Activated B cell treated with CpG ODN at 0.5 μM for 24 hours (primary cell): ENCODE measurements around the gene TBX10. TPM values are rescaled to one million over a fixed set of nuclear protein-coding genes. Genes with fewer than 3 reads are reported as not detected.

Experiments
- ATAC-seq: fragments of 200-7000 bp; cut with Tn5 transposase; one replicate; pipeline ENCODE4 v1.10.0; 2021; ENCODE audit warnings: low read depth, mild to moderate bottlenecking, moderate library complexity
- CTCF ChIA-PET: fragments of 350-600 bp; sonication (Branson Sonifier 250); formaldehyde crosslinking; loops from one replicate; lab custom pipeline; 2021; ENCODE audit warnings: antibody characterized with exemption; lab: Charles Lee
- POLR2A ChIA-PET: fragments of 350-600 bp; sonication (Branson Sonifier 250); formaldehyde crosslinking; loops from one replicate; lab custom pipeline; 2021; ENCODE audit warnings: antibody characterized with exemption; lab: Charles Lee
- DNase-seq: peaks from one replicate; pipeline ENCODE4 v3.0.0; 2022
- H3K27ac Mint-ChIP-seq: one replicate; pipeline ENCODE4 v1.8.0; 2020; ENCODE audit warnings: mixed read lengths
- H3K27me3 Mint-ChIP-seq: one replicate; pipeline ENCODE4 v1.8.0; 2021; ENCODE audit warnings: mixed read lengths
- H3K36me3 Mint-ChIP-seq: one replicate; pipeline ENCODE4 v1.8.0; 2021; ENCODE audit warnings: low read depth, mixed read lengths
- H3K4me1 Mint-ChIP-seq: one replicate; pipeline ENCODE4 v1.8.0; 2021; ENCODE audit warnings: mixed read lengths
- H3K4me3 Mint-ChIP-seq: one replicate; pipeline ENCODE4 v1.8.0; 2020; ENCODE audit warnings: mild to moderate bottlenecking, mixed read lengths
- H3K9me3 Mint-ChIP-seq: one replicate; pipeline ENCODE4 v1.8.0; 2020; ENCODE audit warnings: mixed read lengths
- CTCF ChIP-seq: fragments of 200-600 bp; IDR thresholded peaks from one replicate; pipeline ENCODE4 v1.8.0; 2022; ENCODE audit warnings: antibody characterized with exemption, mild to moderate bottlenecking
- intact Hi-C: fragments of 100-400 bp; cut with micrococcal nuclease; formaldehyde crosslinking; loops from one replicate; pipeline ENCODE4 v1.15.1; 2024
- total RNA-seq: library from RNA; stranded (reverse); gene quantifications from 2 replicates; pipeline ENCODE4 v1.2.3, GENCODE V29; 2022

TBX10 gene
- total RNA-seq, 1 donor from 2014 or later: not detected

DNA sequence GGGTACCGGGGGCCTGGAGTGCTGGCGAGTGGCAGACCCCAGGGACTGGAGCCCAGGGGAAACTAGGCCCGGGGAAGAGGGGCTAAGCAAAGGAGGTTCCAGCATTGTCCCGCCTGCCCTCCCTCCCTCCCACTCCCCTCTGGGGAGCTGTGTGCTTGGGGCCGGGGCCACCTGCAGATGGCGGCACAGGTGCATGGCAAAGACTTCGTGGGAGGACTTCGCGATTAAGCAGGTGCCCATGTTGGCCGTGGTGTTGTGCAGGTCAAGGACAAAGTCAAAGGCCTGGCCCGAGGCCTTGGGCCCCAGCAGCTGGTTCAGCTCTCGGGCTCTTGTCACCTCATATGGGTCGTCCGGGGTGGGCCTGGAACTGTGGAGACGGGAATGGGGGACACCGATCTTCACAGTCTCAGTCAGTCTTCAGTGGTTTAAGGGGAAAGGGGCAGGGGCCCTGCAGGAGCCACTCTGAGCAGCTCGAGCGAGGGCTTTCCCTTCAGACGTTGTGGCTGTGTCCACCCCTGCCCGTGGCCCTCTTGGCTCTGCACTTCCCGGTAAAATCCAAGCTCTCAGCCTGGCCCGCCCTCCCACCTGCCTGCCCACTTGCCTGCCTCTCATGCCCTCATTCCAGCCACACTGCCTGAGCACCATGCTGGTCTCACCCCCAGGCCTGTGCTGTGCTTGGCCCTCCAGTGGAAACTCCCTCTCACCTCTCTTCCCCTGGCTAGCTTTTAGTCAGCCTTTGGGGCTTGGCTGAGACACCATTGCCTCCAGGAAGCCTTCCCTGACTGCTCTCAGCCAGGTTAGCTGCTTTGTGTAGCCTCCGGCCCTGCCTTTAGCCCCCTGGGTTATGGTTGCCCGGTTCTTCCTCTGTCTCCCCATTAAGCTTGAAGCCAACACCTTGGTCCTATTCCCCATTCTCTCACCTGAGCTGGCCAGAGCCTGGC is 6.2 kb upstream of the TBX10 start:
- intact Hi-C loops: no loop called here
- DNase-seq: no peak
- no peak for TF ChIP-seq CTCF
- no peaks in the 10 kb centered on the region for H3K9me3 Mint-ChIP-seq
- H3K36me3 Mint-ChIP-seq: no peaks in the 10 kb centered on the region
- ChIA-PET CTCF (interaction anchor here (1.0 to 4.2 kb wide), 7 partner anchors 8 to 300 kb away, joined by 3 to 55 read pairs (median 3); partner anchors contain the start of gene NUDT8), POLR2A (interaction anchor here (0.6 to 7.2 kb wide), 9 partner anchors 10 to 272 kb away, joined by 3 to 43 read pairs (median 4); partner anchors contain the start of genes CLCF1, GSTP1 and NUDT8)
- peak overlapping the region; percentile 39 for H3K4me3 Mint-ChIP-seq
- ATAC-seq: no peak
- H3K4me1 Mint-ChIP-seq: peaks cover 64% of the 10 kb centered on the region
- H3K27me3 Mint-ChIP-seq: peaks cover 2% of the 10 kb centered on the region
- H3K27ac Mint-ChIP-seq: no peak overlapping the region

DNA sequence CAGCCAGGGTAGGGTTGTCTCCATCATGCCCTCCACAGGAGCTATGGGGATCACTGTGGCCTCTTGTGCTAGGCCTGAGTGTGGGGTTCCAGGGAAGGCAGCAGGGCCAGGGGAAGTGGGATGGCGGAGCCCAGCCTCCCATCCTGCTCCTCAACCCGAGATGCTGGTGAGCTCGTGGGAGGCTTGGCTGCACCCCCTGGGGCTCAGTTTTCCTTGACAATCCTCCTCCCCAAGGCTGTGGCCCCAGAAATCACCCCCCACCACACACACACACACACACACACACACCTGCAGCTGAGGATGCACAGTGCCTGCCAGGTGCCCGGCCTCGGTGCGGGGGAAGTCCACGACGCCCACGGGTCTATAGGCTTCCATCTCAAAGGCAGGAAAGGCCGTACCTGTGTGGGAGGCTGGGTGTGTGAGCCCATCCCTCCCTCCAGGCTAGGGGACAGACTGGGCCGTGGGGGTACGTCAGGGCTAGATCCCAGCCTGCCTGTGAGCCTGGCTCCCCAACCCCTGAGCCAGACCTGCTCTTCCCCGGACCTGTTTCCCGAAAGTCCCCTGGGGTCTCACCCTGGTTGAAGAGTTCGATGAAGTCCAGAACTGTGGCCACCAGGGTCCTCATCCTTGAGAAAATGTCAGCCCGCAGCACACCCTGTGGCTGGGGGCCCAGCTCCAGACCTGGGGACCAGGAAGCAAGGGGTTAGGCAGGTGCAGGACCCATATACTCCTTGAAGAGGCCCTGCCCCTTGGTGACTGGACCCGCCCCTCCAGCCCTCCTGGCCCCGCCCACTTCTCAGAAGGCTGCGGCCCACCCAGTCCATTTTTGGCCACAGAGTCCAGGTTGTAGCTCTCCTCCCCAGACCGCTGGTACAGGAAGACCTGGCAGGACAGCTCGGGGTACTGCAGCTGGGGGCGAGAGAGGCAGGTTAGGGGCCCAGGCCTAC is 5.2 kb upstream of the TBX10 start:
- DNase-seq: no peak
- Mint-ChIP-seq H3K27ac (no peak overlapping the region), H3K27me3 (peaks cover 2% of the 10 kb centered on the region), H3K4me1 (peaks cover 56% of the 10 kb centered on the region), H3K36me3 (no peaks in the 10 kb centered on the region), H3K9me3 (no peaks in the 10 kb centered on the region), H3K4me3 (no peak overlapping the region)
- ChIA-PET POLR2A (interaction anchor here (1.0 to 7.2 kb wide), 2 partner anchors 15 to 244 kb away, joined by 3 to 43 read pairs; partner anchors contain the start of gene NUDT8), CTCF (interaction anchor here (1.1 to 2.1 kb wide), 3 partner anchors 9 to 31 kb away, joined by 3 to 7 read pairs (median 4); no protein-coding TSS in a partner anchor)
- TF ChIP-seq CTCF: no peak
- intact Hi-C loops: no loop called here
- ATAC-seq: no peak

- no peak for TF ChIP-seq CTCF
- peak overlapping the region; percentile 24 for H3K4me3 Mint-ChIP-seq
- intact Hi-C loops: no loop called here
- H3K27me3 Mint-ChIP-seq: peaks cover 2% of the 10 kb centered on the region
- no peak for ATAC-seq
- H3K27ac Mint-ChIP-seq: no peak overlapping the region
- CTCF ChIA-PET: interaction anchor here (1.5 kb wide), 1 partner anchor 27 kb away, joined by 4 read pairs; no protein-coding TSS in a partner anchor
- H3K36me3 Mint-ChIP-seq: no peaks in the 10 kb centered on the region
- H3K4me1 Mint-ChIP-seq: peaks cover 49% of the 10 kb centered on the region
- DNase-seq: no peak
- no peaks in the 10 kb centered on the region for H3K9me3 Mint-ChIP-seq
- POLR2A ChIA-PET: interaction anchor here (1.0 to 7.2 kb wide), 2 partner anchors 14 to 243 kb away, joined by 3 to 43 read pairs; partner anchors contain the start of gene NUDT8
These were observed 4.5 kb upstream of the TBX10 start for GRCh38 chr11:67644042-67644441.

DNA sequence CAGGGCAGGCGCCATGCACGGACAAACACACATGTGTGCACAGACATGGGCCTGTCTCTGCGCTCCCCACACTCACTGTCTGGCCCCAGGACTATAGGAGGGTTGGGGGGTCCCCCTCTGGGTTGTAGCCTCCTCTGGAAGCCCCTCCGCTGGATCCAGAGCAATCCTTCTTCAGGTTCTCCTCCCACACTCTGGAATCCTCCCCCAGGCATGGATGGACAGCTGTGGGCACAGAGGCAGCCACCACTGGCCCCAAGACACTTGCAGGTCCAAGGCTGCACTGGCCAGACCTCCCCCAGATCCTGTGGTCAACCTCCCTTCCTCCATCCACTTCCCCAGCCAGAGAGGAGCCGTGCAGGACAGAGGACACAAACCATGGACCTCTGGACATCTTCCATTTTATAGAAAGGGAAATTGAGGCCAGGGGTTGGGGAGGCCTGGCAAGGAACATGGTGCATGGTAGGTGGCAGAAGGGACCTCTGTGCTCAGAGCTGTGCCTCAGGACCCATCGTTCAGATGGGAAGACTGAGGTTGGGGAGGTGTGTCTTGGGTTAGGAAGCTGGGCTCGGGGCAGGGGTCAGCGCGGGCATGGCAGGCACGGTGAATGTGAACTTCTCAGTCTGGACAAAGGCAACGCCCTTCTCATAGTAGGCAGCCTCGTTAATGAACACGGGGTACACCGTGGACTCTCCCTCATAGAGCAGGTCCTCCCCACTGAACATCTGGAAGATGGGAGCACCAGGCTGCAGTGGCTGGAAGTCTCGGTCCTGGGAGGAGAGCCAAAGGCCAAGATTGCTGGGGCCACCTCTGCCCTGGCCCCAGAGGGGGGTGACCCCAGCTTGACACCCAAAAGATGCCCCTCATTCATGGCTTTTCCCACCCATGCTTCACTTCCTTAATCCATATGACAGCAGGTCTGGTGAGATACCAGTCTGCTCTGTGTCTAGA is 2.9 kb upstream of the TBX10 start:
- no peak for ATAC-seq
- DNase-seq: no peak
- CTCF ChIA-PET: no interaction called here
- no peak for TF ChIP-seq CTCF
- Mint-ChIP-seq H3K27me3 (peaks cover 2% of the 10 kb centered on the region), H3K27ac (no peak overlapping the region), H3K36me3 (no peaks in the 10 kb centered on the region), H3K4me3 (no peak overlapping the region), H3K4me1 (peaks cover 34% of the 10 kb centered on the region), H3K9me3 (no peaks in the 10 kb centered on the region)
- POLR2A ChIA-PET: interaction anchor here (0.6 kb wide), 1 partner anchor 1577 kb away, joined by 9 read pairs; no protein-coding TSS in a partner anchor
- intact Hi-C loops: no loop called here
